H9 (cell line): ENCODE data around the gene SCD5. TPM values are rescaled to one million over a fixed set of nuclear protein-coding genes. Genes with fewer than 3 reads are reported as not detected.

Experiments used
- DNase-seq: peaks from one replicate; pipeline ENCODE4 v3.0.0-alpha.2; 2017
- H2AFZ ChIP-seq: one replicate; pipeline ENCODE4 v1.6.1; 2013; ENCODE audit warnings: mild to moderate bottlenecking, low read length, control low read depth, moderate library complexity
- H2AK5ac ChIP-seq: 2 replicates; pipeline ENCODE4 v1.6.1; 2013; ENCODE audit warnings: low read length, control low read depth, mixed read lengths; ENCODE audit not compliant: insufficient read length
- H2BK120ac ChIP-seq: one replicate; pipeline ENCODE4 v1.6.1; 2013; ENCODE audit warnings: low read depth, mild to moderate bottlenecking, low read length, control low read depth, inconsistent platforms; ENCODE audit not compliant: poor library complexity, severe bottlenecking
- H2BK12ac ChIP-seq: 2 replicates; pipeline ENCODE4 v1.6.1; 2013; ENCODE audit warnings: low read length, control low read depth, mixed read lengths, low read depth; ENCODE audit not compliant: insufficient read length
- H2BK15ac ChIP-seq: 2 replicates; pipeline ENCODE4 v1.6.1; 2013; ENCODE audit warnings: low read depth, low read length, control low read depth
- H2BK20ac ChIP-seq: one replicate; pipeline ENCODE4 v1.6.1; 2013; ENCODE audit warnings: low read depth, mild to moderate bottlenecking, low read length, control low read depth, inconsistent platforms; ENCODE audit not compliant: poor library complexity, severe bottlenecking
- H2BK5ac ChIP-seq: 2 replicates; pipeline ENCODE4 v1.6.1; 2013; ENCODE audit warnings: low read length, control low read depth, mixed read lengths; ENCODE audit not compliant: insufficient read length
- H3K14ac ChIP-seq: 2 replicates; pipeline ENCODE4 v1.6.1; 2013; ENCODE audit warnings: low read length, control low read depth; ENCODE audit not compliant: insufficient read depth
- H3K18ac ChIP-seq: 2 replicates; pipeline ENCODE4 v1.6.1; 2013; ENCODE audit warnings: low read depth, mild to moderate bottlenecking, mixed read lengths, low read length, control low read depth; ENCODE audit not compliant: insufficient read length
- H3K23ac ChIP-seq: 2 replicates; pipeline ENCODE4 v1.6.1; 2013; ENCODE audit warnings: low read length, control low read depth, mixed read lengths, low read depth; ENCODE audit not compliant: insufficient read length
- H3K23me2 ChIP-seq: 2 replicates; pipeline ENCODE4 v1.6.1; 2013; ENCODE audit warnings: low read depth, mild to moderate bottlenecking, mixed read lengths, low read length, control low read depth; ENCODE audit not compliant: insufficient read length, poor library complexity, severe bottlenecking
- H3K27ac ChIP-seq: 2 replicates; pipeline ENCODE4 v1.5.1; 2013; ENCODE audit warnings: low read length, control low read depth, mixed read lengths, low read depth; ENCODE audit not compliant: insufficient read length
- H3K27me3 ChIP-seq: 2 replicates; pipeline ENCODE4 v1.6.1; 2013; ENCODE audit warnings: low read length, control low read depth, inconsistent platforms; ENCODE audit not compliant: insufficient read depth
- H3K4ac ChIP-seq: 2 replicates; pipeline ENCODE4 v1.6.1; 2013; ENCODE audit warnings: low read depth, mild to moderate bottlenecking, control low read depth, inconsistent platforms, low read length, moderate library complexity
- H3K4me1 ChIP-seq: 2 replicates; pipeline ENCODE4 v1.6.1; 2013; ENCODE audit warnings: low read length, control low read depth, inconsistent platforms; ENCODE audit not compliant: insufficient read depth
- H3K4me2 ChIP-seq: 2 replicates; pipeline ENCODE4 v1.6.1; 2013; ENCODE audit warnings: low read length, control low read depth, mixed read lengths; ENCODE audit not compliant: insufficient read length, insufficient read depth
- H3K56ac ChIP-seq: 2 replicates; pipeline ENCODE4 v1.6.1; 2013; ENCODE audit warnings: low read depth, mild to moderate bottlenecking, mixed read lengths, low read length, control low read depth; ENCODE audit not compliant: insufficient read length
- H3K79me1 ChIP-seq: 2 replicates; pipeline ENCODE4 v1.6.1; 2013; ENCODE audit warnings: low read depth, mild to moderate bottlenecking, moderate library complexity, low read length, control low read depth, inconsistent platforms; ENCODE audit not compliant: insufficient read depth, poor library complexity, severe bottlenecking
- H3K79me2 ChIP-seq: 2 replicates; pipeline ENCODE4 v1.6.1; 2013; ENCODE audit warnings: low read length, control low read depth, inconsistent platforms; ENCODE audit not compliant: insufficient read depth
- H3K9ac ChIP-seq: 2 replicates; pipeline ENCODE4 v1.6.1; 2013; ENCODE audit warnings: low read length, control low read depth, mixed read lengths; ENCODE audit not compliant: insufficient read length; ENCODE audit errors: extremely low read depth
- H3K9me3 ChIP-seq: one replicate; pipeline ENCODE4 v1.6.1; 2013; ENCODE audit warnings: low read depth, low read length, inconsistent platforms; ENCODE audit not compliant: control insufficient read depth
- H3T11ph ChIP-seq: one replicate; pipeline ENCODE4 v1.6.1; 2013; ENCODE audit warnings: mild to moderate bottlenecking, low read length, control low read depth, inconsistent platforms
- H4K20me1 ChIP-seq: one replicate; pipeline ENCODE4 v1.6.1; 2013; ENCODE audit not compliant: control insufficient read depth, insufficient read length, insufficient read depth
- H4K5ac ChIP-seq: 2 replicates; pipeline ENCODE4 v1.6.1; 2013; ENCODE audit warnings: low read depth, mild to moderate bottlenecking, mixed read lengths, low read length, control low read depth; ENCODE audit not compliant: insufficient read length
- H4K8ac ChIP-seq: replicated peaks from 2 replicates; pipeline ENCODE4 v1.6.1; 2013; ENCODE audit warnings: low read length, control low read depth, mixed read lengths, low read depth; ENCODE audit not compliant: insufficient read length
- H4K91ac ChIP-seq: 2 replicates; pipeline ENCODE4 v1.6.1; 2013; ENCODE audit warnings: low read depth, mild to moderate bottlenecking, moderate library complexity, mixed read lengths, low read length, control low read depth; ENCODE audit not compliant: insufficient read length
- H3K27ac Mint-ChIP-seq, 3 experiments: 2 replicates in 2 of 3; 3 replicates in 1 of 3; pipeline ENCODE4 v1.8.0; 2020 to 2021; ENCODE audit warnings: mixed read lengths in 3 of 3, mild to moderate bottlenecking in 1 of 3, moderate library complexity in 1 of 3
- H3K27me3 Mint-ChIP-seq: 2 replicates; pipeline ENCODE4 v1.8.0; 2021; ENCODE audit warnings: low read depth, mild to moderate bottlenecking, moderate library complexity, mixed read lengths
- H3K36me3 Mint-ChIP-seq, 3 experiments: 2 replicates in 2 of 3; 3 replicates in 1 of 3; pipeline ENCODE4 v1.8.0; 2020 to 2021; ENCODE audit warnings: low read depth in 3 of 3, mixed read lengths in 3 of 3; ENCODE audit not compliant: insufficient read depth in 1 of 3
- H3K4me1 Mint-ChIP-seq, 2 experiments: 2 replicates each; pipeline ENCODE4 v1.8.0; 2020; ENCODE audit warnings: mixed read lengths in 2 of 2
- H3K4me3 Mint-ChIP-seq, 2 experiments: 2 replicates in 1 of 2; 3 replicates in 1 of 2; pipeline ENCODE4 v1.8.0; 2020 to 2021; ENCODE audit warnings: mild to moderate bottlenecking in 2 of 2, mixed read lengths in 2 of 2, moderate library complexity in 1 of 2
- H3K9me3 Mint-ChIP-seq, 2 experiments: 2 replicates in 1 of 2; 3 replicates in 1 of 2; pipeline ENCODE4 v1.8.0; 2020; ENCODE audit warnings: mild to moderate bottlenecking in 2 of 2, mixed read lengths in 2 of 2, moderate library complexity in 1 of 2
- WGBS: extraction: QIAGEN DNeasy Blood & Tissue Kit; methylation state at CpG from one replicate; pipeline ENCODE4 v1.1.7; 2013; ENCODE audit warnings: missing lambda C conversion rate, low lambda C conversion rate, mixed read lengths; ENCODE audit not compliant: insufficient read length; ENCODE audit errors: extremely low coverage; 5-methylcytosine and 5-hydroxymethylcytosine counted together
- total RNA-seq: library from RNA; stranded (reverse); gene quantifications from 2 replicates; pipeline ENCODE4 v1.2.1, GENCODE V29; 2021
- TF ChIP-seq, protein P1 (sequence below): fragments of 200-600 bp; sonication (generic); conservative IDR thresholded peaks from 3 replicates; pipeline ENCODE4 v1.8.0; 2021; ENCODE audit warnings: antibody characterized with exemption, mild to moderate bottlenecking

Gene SCD5
- total RNA-seq, 1 experiment from 2014 or later = 0.68 TPM

DNA sequence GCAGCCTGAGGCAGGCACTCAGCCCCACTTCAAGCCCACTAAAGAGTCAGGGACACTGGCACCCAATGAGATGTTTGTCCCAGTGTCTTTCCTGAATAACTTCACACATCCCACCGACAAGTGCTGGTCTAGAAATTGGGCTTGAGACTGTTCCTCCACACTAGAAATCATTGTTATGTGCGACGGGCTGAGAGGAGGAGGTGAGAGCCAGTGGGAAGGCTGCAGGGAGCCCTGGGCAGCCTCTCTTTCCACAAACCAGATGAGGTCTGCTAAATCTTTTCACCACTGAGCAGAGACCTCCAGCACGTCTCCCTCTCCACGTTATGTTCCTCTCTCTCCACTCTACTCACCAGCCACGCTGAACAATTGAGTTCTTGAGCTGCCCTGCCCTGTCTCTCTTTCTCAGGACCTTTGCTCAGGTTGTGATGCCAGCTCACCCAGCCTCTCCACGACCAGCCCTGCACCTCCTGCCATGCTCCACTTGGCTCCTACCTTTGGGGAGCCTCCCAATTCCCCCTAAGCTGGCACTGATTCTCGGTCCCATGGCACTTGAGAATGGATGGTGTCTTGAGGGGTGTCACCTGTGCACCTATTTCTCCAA, 8.4 kb downstream of the SCD5 start:
- H3K79me2 ChIP-seq = no peaks in the 10 kb centered on the region
- H3K18ac ChIP-seq = no peak overlapping the region
- TF ChIP-seq, protein P1, sequence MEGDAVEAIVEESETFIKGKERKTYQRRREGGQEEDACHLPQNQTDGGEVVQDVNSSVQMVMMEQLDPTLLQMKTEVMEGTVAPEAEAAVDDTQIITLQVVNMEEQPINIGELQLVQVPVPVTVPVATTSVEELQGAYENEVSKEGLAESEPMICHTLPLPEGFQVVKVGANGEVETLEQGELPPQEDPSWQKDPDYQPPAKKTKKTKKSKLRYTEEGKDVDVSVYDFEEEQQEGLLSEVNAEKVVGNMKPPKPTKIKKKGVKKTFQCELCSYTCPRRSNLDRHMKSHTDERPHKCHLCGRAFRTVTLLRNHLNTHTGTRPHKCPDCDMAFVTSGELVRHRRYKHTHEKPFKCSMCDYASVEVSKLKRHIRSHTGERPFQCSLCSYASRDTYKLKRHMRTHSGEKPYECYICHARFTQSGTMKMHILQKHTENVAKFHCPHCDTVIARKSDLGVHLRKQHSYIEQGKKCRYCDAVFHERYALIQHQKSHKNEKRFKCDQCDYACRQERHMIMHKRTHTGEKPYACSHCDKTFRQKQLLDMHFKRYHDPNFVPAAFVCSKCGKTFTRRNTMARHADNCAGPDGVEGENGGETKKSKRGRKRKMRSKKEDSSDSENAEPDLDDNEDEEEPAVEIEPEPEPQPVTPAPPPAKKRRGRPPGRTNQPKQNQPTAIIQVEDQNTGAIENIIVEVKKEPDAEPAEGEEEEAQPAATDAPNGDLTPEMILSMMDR = no peak
- H3K4ac ChIP-seq = no peak overlapping the region
- no peak overlapping the region for H2BK120ac ChIP-seq
- no peaks in the 10 kb centered on the region for H3K9me3 ChIP-seq
- H3K27ac Mint-ChIP-seq = no peak overlapping the region
- no peak overlapping the region for H3T11ph ChIP-seq
- H2BK5ac ChIP-seq = no peak overlapping the region
- no peak overlapping the region for H3K23ac ChIP-seq
- no peak overlapping the region for H3K56ac ChIP-seq
- H3K79me1 ChIP-seq = no peaks in the 10 kb centered on the region
- H3K4me3 Mint-ChIP-seq = no peak overlapping the region
- peak; percentile 13 for DNase-seq
- H2BK12ac ChIP-seq = no peak overlapping the region
- H4K8ac ChIP-seq = no peak overlapping the region
- no peak overlapping the region for H2AFZ ChIP-seq
- H3K27ac ChIP-seq = no peak overlapping the region
- no CpG with 5 or more reads among the region's 8 CpGs for WGBS
- no peak overlapping the region for H3K9ac ChIP-seq
- no peak overlapping the region for H4K5ac ChIP-seq
- no peak overlapping the region for H3K4me2 ChIP-seq
- no peaks in the 10 kb centered on the region for H3K36me3 Mint-ChIP-seq
- peaks cover 81% of the 10 kb centered on the region for H3K27me3 ChIP-seq
- peaks cover 0 to 20% of the 10 kb centered on the region in 2 experiments; a peak in 3 of 5 replicates for H3K9me3 Mint-ChIP-seq
- no peak overlapping the region for H4K91ac ChIP-seq
- H4K20me1 ChIP-seq = no peaks in the 10 kb centered on the region
- peaks cover 20 to 29% of the 10 kb centered on the region in 2 experiments for H3K4me1 Mint-ChIP-seq
- H3K27me3 Mint-ChIP-seq = peaks cover 100% of the 10 kb centered on the region
- no peaks in the 10 kb centered on the region for H3K4me1 ChIP-seq
- H3K14ac ChIP-seq = no peak overlapping the region; the same call in 1 of the 2 replicates
- no peak overlapping the region for H2AK5ac ChIP-seq
- H3K23me2 ChIP-seq = no peaks in the 10 kb centered on the region
- H2BK15ac ChIP-seq = no peak overlapping the region
- no peak overlapping the region for H2BK20ac ChIP-seq
